ENCODE measurements around the gene SMIM26.

Gene SMIM26

GRCh38 chr20:18587665-18588573 lies 20.7 kb downstream of the SMIM26 start, which contains the start of gene DTD1:
Gene DTD1, plus strand, starts transcription at chr20:18588054. Its CDS starts 19 bp downstream, at chr20:18588073.
- DNase-seq: peak; percentile 86

- no peak for DNase-seq
These were observed 21.3 kb downstream of the SMIM26 start for GRCh38 chr20:18588574-18588933.

GRCh38 chr20:18589941-18590674 lies 22.9 kb downstream of the SMIM26 start:
- no peak for DNase-seq

GRCh38 chr20:18596270-18596669 lies 29.0 kb downstream of the SMIM26 start:
- no peak for DNase-seq

- DNase-seq: no peak
These were observed 42.5 kb downstream of the SMIM26 start for GRCh38 chr20:18609741-18610140.

- no peak for DNase-seq
These were observed 44.3 kb downstream of the SMIM26 start for GRCh38 chr20:18611492-18611891.

GRCh38 chr20:18613553-18613952 lies 46.3 kb downstream of the SMIM26 start:
- no peak for DNase-seq

GRCh38 chr20:18614244-18614643 lies 47.0 kb downstream of the SMIM26 start:
- no peak for DNase-seq

GRCh38 chr20:18615020-18615650 lies 47.9 kb downstream of the SMIM26 start:
- no peak for DNase-seq
